ENCODE results near the gene MACF1.

DNA sequence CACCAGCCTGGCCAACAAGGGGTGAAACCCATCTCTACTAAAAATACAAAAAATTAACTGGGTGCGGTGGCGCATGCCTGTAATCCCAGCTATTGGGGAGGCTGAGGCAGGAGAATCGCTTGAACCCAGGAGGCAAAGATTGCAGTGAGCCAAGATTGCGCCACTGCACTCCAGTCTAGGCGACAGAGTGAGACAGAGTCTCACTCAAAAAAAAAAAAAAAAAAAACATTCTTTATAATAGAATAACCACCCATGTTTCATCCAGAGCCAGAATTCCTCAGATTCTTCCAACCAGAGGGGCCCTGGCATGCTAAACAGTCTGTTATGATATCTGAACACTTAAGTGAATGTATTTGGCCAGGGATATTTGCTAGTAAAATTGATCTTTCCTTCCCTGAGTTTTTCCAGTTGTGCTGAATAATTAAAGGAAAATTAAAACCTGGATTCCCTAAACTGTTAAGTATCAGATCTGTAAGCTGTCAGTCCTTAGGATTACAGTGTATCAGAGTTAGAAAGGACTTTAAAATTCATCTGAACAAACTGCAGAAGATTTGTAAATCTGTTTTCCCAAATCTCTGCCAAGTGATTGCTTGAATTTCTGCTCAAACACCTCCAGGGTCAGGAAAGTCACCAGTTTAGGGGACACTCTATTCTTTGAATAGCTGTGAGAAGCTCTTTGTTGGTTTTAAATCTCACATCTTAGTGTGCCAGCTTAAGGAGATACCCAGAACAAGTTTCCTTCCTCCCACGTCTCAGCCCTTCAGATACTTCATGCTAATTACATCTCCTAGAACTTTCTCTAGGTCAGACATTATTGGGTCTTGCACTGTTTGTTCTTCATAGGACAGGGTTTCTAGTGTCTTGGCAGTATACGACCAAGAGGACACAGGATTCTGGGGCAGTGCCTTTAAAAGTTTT lies 202.3 kb downstream of the MACF1 start:
- TF ChIP-seq HOXA7 (CRISPR knock-in tag; IDR thresholded peaks at IDR 0.05): no peak
- TF ChIP-seq NR1H2 (CRISPR knock-in tag; IDR thresholded peaks at IDR 0.05; ENCODE audit: borderline replicate concordance, low read depth): no peak
- no peak for TF ChIP-seq POLR2AphosphoS5 (IDR thresholded peaks at IDR 0.05; ENCODE audit: low read depth, low read length)
- no peak for TF ChIP-seq SIN3A (IDR thresholded peaks at IDR 0.05; ENCODE audit: borderline replicate concordance, low read depth, low read length)
- no peak for TF ChIP-seq ZNF446 (CRISPR knock-in tag; IDR thresholded peaks at IDR 0.05)
- TF ChIP-seq, protein P1, sequence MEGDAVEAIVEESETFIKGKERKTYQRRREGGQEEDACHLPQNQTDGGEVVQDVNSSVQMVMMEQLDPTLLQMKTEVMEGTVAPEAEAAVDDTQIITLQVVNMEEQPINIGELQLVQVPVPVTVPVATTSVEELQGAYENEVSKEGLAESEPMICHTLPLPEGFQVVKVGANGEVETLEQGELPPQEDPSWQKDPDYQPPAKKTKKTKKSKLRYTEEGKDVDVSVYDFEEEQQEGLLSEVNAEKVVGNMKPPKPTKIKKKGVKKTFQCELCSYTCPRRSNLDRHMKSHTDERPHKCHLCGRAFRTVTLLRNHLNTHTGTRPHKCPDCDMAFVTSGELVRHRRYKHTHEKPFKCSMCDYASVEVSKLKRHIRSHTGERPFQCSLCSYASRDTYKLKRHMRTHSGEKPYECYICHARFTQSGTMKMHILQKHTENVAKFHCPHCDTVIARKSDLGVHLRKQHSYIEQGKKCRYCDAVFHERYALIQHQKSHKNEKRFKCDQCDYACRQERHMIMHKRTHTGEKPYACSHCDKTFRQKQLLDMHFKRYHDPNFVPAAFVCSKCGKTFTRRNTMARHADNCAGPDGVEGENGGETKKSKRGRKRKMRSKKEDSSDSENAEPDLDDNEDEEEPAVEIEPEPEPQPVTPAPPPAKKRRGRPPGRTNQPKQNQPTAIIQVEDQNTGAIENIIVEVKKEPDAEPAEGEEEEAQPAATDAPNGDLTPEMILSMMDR (CRISPR knock-in tag; IDR thresholded peaks at IDR 0.05): no peak
- TF ChIP-seq HNF4A (CRISPR knock-in tag; IDR thresholded peaks at IDR 0.05): no peak
- TF ChIP-seq ZNF616 (CRISPR knock-in tag; IDR thresholded peaks at IDR 0.05; ENCODE audit: low read depth): no peak

Measured in HepG2 (cell line).